Spleen (tissue), 7 donors: Measurements from ENCODE around the gene TPPP3.

Experiments
- CTCF ChIP-seq, 11 experiments: fragments of 200-600 bp in 7 of 11; fragments of 450-650 bp in 4 of 11; sonication (generic) in 4 of 11; IDR thresholded peaks in 8 of 11; conservative IDR thresholded peaks in 3 of 11; 1 replicate in 7 of 11; 2 replicates in 4 of 11; pipeline versions ENCODE4 v1.4.0 to v1.8.0; 2016 to 2021; ENCODE audit warnings: antibody characterized with exemption in 11 of 11, inconsistent platforms in 4 of 11, mild to moderate bottlenecking in 1 of 11
- POLR2A ChIP-seq, 3 donors: fragments of 450-650 bp; IDR thresholded peaks; one replicate each; pipeline ENCODE4 v1.5.1; 2017; ENCODE audit warnings: antibody characterized with exemption in 3 of 3, mild to moderate bottlenecking in 1 of 3
- donor health status: DM: no; HTN: no; CAD: no; lungs with moderate emphysema.
- donor health status: DM: no; HTN: no; CAD: no.
- donor health status: DM: no; HTN: no; CAD: no.

- TF ChIP-seq POLR2A (IDR thresholded peaks at IDR 0.05) (no peak), CTCF (IDR thresholded peaks at IDR 0.05 in 8 of 11, conservative IDR thresholded peaks at IDR 0.05 in 3 of 11) (no peak)
Observed at GRCh38 chr16:67395458-67396158, 2.3 kb upstream of the TPPP3 start.
